Lower leg skin (tissue), 3 donors: ENCODE data around the gene TUBB1.

ENCODE experiments used
- POLR2A ChIP-seq, 2 donors: fragments of 450-650 bp; IDR thresholded peaks; one replicate each; pipeline ENCODE4 v1.6.1; 2016 to 2017; ENCODE audit warnings: antibody characterized with exemption in 2 of 2, mild to moderate bottlenecking in 1 of 2, moderate library complexity in 1 of 2
- TF ChIP-seq, protein P1 (sequence below), 3 donors: fragments of 450-650 bp; IDR thresholded peaks; one replicate each; pipeline ENCODE4 v1.5.1; 2016; ENCODE audit warnings: antibody characterized with exemption in 3 of 3, mild to moderate bottlenecking in 3 of 3, moderate library complexity in 2 of 3

DNA sequence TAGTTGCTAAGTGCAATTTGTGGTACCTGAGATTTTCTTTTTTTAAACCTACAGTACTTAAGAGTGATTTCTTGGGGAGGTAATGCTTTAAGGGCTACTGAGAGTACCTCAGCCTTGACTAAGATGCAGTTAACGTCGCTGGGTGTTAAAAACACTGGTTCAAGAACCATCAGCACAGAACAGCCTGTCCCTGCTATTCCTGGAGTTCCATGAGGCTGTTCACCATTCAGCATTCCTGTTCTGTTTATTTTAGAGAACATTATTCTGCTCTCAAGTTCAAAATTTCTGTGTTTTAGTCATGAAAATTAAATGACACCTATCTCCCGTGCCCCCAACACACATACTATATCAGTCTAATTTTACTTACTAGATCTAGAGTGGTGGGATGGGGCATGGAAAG, 25.1 kb downstream of the TUBB1 start:
- TF ChIP-seq, protein P1, sequence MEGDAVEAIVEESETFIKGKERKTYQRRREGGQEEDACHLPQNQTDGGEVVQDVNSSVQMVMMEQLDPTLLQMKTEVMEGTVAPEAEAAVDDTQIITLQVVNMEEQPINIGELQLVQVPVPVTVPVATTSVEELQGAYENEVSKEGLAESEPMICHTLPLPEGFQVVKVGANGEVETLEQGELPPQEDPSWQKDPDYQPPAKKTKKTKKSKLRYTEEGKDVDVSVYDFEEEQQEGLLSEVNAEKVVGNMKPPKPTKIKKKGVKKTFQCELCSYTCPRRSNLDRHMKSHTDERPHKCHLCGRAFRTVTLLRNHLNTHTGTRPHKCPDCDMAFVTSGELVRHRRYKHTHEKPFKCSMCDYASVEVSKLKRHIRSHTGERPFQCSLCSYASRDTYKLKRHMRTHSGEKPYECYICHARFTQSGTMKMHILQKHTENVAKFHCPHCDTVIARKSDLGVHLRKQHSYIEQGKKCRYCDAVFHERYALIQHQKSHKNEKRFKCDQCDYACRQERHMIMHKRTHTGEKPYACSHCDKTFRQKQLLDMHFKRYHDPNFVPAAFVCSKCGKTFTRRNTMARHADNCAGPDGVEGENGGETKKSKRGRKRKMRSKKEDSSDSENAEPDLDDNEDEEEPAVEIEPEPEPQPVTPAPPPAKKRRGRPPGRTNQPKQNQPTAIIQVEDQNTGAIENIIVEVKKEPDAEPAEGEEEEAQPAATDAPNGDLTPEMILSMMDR (IDR thresholded peaks at IDR 0.05), result no peak
- no peak for TF ChIP-seq POLR2A (IDR thresholded peaks at IDR 0.05)
